Endodermal cell (in vitro differentiated cells): ENCODE data around the gene AUTS2. TPM values are rescaled to one million over a fixed set of nuclear protein-coding genes. Genes with fewer than 3 reads are reported as not detected.

ENCODE experiments used
- DNase-seq: peaks from one replicate; pipeline ENCODE4 v3.0.0-alpha.2; 2017
- H3K27ac ChIP-seq: 2 replicates; pipeline ENCODE4 v1.5.1; 2013; ENCODE audit warnings: mild to moderate bottlenecking, low read depth, low read length, moderate library complexity
- H3K27me3 ChIP-seq: 2 replicates; pipeline ENCODE4 v1.6.1; 2013; ENCODE audit warnings: mild to moderate bottlenecking, low read length, moderate library complexity; ENCODE audit not compliant: insufficient read depth, control insufficient read depth, poor library complexity, severe bottlenecking
- H3K36me3 ChIP-seq: 2 replicates; pipeline ENCODE4 v1.7.0; 2013; ENCODE audit warnings: mild to moderate bottlenecking, low read length, moderate library complexity; ENCODE audit not compliant: control insufficient read depth, insufficient read depth
- H3K4me1 ChIP-seq: one replicate; pipeline ENCODE4 v1.7.0; 2013; ENCODE audit warnings: low read length; ENCODE audit not compliant: control insufficient read depth, insufficient read depth
- H3K4me3 ChIP-seq: 2 replicates; pipeline ENCODE4 v1.5.1; 2013; ENCODE audit warnings: mild to moderate bottlenecking, low read length, moderate library complexity
- H3K9ac ChIP-seq: 2 replicates; pipeline ENCODE4 v1.6.1; 2013; ENCODE audit warnings: mild to moderate bottlenecking, low read length, moderate library complexity; ENCODE audit not compliant: poor library complexity, severe bottlenecking; ENCODE audit errors: extremely low read depth
- H3K9me3 ChIP-seq: 2 replicates; pipeline ENCODE4 v1.6.1; 2013; ENCODE audit warnings: mild to moderate bottlenecking, low read length, moderate library complexity; ENCODE audit not compliant: control insufficient read depth
- H3K27ac Mint-ChIP-seq: 2 replicates; pipeline ENCODE4 v1.8.0; 2020; ENCODE audit warnings: mixed read lengths
- H3K27me3 Mint-ChIP-seq: 2 replicates; pipeline ENCODE4 v1.8.0; 2021; ENCODE audit warnings: mild to moderate bottlenecking, mixed read lengths; ENCODE audit not compliant: insufficient read depth
- H3K36me3 Mint-ChIP-seq: 2 replicates; pipeline ENCODE4 v1.8.0; 2020; ENCODE audit warnings: low read depth, mixed read lengths
- H3K4me1 Mint-ChIP-seq: 2 replicates; pipeline ENCODE4 v1.8.0; 2020; ENCODE audit warnings: mixed read lengths
- H3K4me3 Mint-ChIP-seq: 2 replicates; pipeline ENCODE4 v1.8.0; 2020; ENCODE audit warnings: mild to moderate bottlenecking, moderate library complexity, mixed read lengths
- H3K9me3 Mint-ChIP-seq: 2 replicates; pipeline ENCODE4 v1.8.0; 2020; ENCODE audit warnings: mild to moderate bottlenecking, mixed read lengths
- WGBS, 2 experiments: methylation state at CpG; one replicate each; pipeline versions ENCODE4 v1.1.5 to v1.1.7; 2013; ENCODE audit warnings: missing lambda C conversion rate in 2 of 2, mixed read lengths in 1 of 2; ENCODE audit not compliant: insufficient coverage in 1 of 2, insufficient read length in 1 of 2; 5-methylcytosine and 5-hydroxymethylcytosine counted together
- total RNA-seq, 2 donors: library from RNA; stranded (reverse); fragmentation: NEBNext Ultra II Directional in 1 of 2; extraction: Animal tissue kit (Norgen Biotek cat#: 25700) in 1 of 2; gene quantifications; 2 replicates in 1 of 2; 3 replicates in 1 of 2; pipeline ENCODE4 v1.2.1, GENCODE V29; 2021
- TF ChIP-seq, protein P1 (sequence below): fragments of 200-600 bp; sonication (generic); conservative IDR thresholded peaks from 2 replicates; pipeline ENCODE4 v1.5.0; 2021; ENCODE audit warnings: antibody characterized with exemption, mild to moderate bottlenecking

Gene AUTS2
- total RNA-seq, 2 donors from 2014 or later = 76.8 to 106 TPM

- Mint-ChIP-seq H3K27ac (no peak overlapping the region), H3K36me3 (peaks cover 23% of the 10 kb centered on the region), H3K4me1 (peaks cover 74% of the 10 kb centered on the region), H3K9me3 (no peaks in the 10 kb centered on the region), H3K4me3 (no peak overlapping the region), H3K27me3 (peaks cover 11% of the 10 kb centered on the region)
- DNase-seq = no peak
- Histone ChIP-seq H3K27ac (no peak overlapping the region), H3K9ac (no peak overlapping the region), H3K9me3 (no peaks in the 10 kb centered on the region), H3K4me1 (peaks cover 37% of the 10 kb centered on the region), H3K27me3 (no peaks in the 10 kb centered on the region), H3K36me3 (peaks cover 58% of the 10 kb centered on the region), H3K4me3 (no peak overlapping the region)
- 97 to 100% methylated on average over 2 to 3 of the region's 3 CpGs for WGBS, 2 experiments
- TF ChIP-seq, protein P1, sequence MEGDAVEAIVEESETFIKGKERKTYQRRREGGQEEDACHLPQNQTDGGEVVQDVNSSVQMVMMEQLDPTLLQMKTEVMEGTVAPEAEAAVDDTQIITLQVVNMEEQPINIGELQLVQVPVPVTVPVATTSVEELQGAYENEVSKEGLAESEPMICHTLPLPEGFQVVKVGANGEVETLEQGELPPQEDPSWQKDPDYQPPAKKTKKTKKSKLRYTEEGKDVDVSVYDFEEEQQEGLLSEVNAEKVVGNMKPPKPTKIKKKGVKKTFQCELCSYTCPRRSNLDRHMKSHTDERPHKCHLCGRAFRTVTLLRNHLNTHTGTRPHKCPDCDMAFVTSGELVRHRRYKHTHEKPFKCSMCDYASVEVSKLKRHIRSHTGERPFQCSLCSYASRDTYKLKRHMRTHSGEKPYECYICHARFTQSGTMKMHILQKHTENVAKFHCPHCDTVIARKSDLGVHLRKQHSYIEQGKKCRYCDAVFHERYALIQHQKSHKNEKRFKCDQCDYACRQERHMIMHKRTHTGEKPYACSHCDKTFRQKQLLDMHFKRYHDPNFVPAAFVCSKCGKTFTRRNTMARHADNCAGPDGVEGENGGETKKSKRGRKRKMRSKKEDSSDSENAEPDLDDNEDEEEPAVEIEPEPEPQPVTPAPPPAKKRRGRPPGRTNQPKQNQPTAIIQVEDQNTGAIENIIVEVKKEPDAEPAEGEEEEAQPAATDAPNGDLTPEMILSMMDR = no peak
These were observed 1108.4 kb downstream of the AUTS2 start for GRCh38 chr7:70706698-70707097.

DNA sequence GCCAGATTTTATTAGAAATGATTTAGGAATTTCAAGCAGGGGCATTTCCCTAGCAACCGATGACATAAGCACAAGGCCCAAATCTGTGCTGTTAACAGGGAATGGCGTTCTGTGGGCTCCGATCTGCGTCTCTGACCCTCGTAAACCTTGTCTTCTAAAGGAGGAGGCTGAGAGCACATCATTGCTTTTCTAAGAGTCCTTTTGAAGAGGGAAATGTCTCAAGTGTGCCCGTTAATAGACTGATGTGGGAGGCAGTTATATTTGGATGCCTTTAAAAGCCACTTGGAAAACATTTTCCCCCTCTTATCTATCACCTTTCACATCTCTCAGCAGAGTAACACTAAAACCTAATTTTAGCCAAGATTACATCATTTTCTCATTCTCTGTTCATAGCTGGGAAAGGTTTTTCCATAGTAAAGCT lies 1109.6 kb downstream of the AUTS2 start:
- no peak overlapping the region for H3K27ac ChIP-seq
- Mint-ChIP-seq H3K36me3 (peaks cover 22% of the 10 kb centered on the region), H3K4me3 (no peak overlapping the region), H3K27me3 (peaks cover 11% of the 10 kb centered on the region), H3K4me1 (peaks cover 65% of the 10 kb centered on the region), H3K27ac (no peak overlapping the region), H3K9me3 (peaks cover under 1% of the 10 kb centered on the region)
- no peak overlapping the region for H3K4me3 ChIP-seq
- TF ChIP-seq, protein P1 = no peak
- WGBS, 2 experiments = 98 to 100% methylated on average over 4 to 6 of the region's 6 CpGs
- H3K9ac ChIP-seq = no peak overlapping the region
- H3K27me3 ChIP-seq = no peaks in the 10 kb centered on the region
- H3K9me3 ChIP-seq = peaks cover 1% of the 10 kb centered on the region
- H3K4me1 ChIP-seq = peaks cover 31% of the 10 kb centered on the region
- H3K36me3 ChIP-seq = peaks cover 57% of the 10 kb centered on the region
- DNase-seq = no peak

DNA sequence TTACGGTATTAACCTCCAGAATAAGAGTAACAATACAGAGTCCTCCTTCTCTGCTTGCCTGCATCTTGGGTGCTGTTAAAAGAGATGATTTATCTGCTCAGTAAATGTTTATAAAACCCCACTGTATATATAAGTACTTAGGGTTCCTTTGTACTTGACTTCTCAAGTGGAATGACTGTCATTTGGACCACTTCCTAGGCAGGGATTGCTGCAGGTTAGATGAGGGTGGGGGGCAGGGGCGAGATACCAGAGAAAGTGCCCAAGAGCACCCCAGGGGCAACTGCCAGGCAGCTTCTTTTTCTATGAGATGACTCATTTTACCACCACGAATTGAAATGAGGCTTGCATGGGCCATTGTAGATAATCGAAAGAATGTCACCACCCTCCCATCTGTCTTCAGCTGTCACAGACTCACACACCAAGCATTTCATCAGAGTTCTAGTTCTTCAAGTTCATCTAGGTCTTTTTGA lies 1111.8 kb downstream of the AUTS2 start:
- H3K4me3 Mint-ChIP-seq = no peak overlapping the region
- peaks cover 36% of the 10 kb centered on the region for H3K36me3 Mint-ChIP-seq
- Histone ChIP-seq H3K27me3 (no peaks in the 10 kb centered on the region), H3K9ac (no peak overlapping the region), H3K9me3 (peaks cover 21% of the 10 kb centered on the region), H3K36me3 (peaks cover 63% of the 10 kb centered on the region), H3K27ac (peak overlapping the region; percentile 80), H3K4me1 (peaks cover 22% of the 10 kb centered on the region), H3K4me3 (peak overlapping the region; percentile 4)
- H3K4me1 Mint-ChIP-seq = peaks cover 48% of the 10 kb centered on the region
- 42 to 58% methylated on average over 3 to 4 of the region's 4 CpGs for WGBS, 2 experiments
- TF ChIP-seq, protein P1 = no peak
- H3K27ac Mint-ChIP-seq = no peak overlapping the region
- peaks cover 8% of the 10 kb centered on the region for H3K27me3 Mint-ChIP-seq
- no peak for DNase-seq
- peaks cover 21% of the 10 kb centered on the region for H3K9me3 Mint-ChIP-seq
